8988T (cell line): ENCODE data around the gene SST.

Experiments used
- DNase-seq: peaks from one replicate; pipeline ENCODE4 v3.0.0; 2011

Gene SST

GRCh38 chr3:187669675-187670504 lies at the start of gene SST:
Gene SST, minus strand, starts transcription at chr3:187670394. Its CDS starts 103 bp downstream, at chr3:187670291.
- no peak for DNase-seq

GRCh38 chr3:187719628-187720336 lies 49.6 kb upstream of the SST start:
- DNase-seq: no peak

GRCh38 chr3:187718802-187719201 lies 48.6 kb upstream of the SST start:
- DNase-seq: no peak

GRCh38 chr3:187717572-187717971 lies 47.4 kb upstream of the SST start:
- no peak for DNase-seq

- DNase-seq: peak; percentile 52
Observed at GRCh38 chr3:187714404-187714979, 44.3 kb upstream of the SST start.

DNA sequence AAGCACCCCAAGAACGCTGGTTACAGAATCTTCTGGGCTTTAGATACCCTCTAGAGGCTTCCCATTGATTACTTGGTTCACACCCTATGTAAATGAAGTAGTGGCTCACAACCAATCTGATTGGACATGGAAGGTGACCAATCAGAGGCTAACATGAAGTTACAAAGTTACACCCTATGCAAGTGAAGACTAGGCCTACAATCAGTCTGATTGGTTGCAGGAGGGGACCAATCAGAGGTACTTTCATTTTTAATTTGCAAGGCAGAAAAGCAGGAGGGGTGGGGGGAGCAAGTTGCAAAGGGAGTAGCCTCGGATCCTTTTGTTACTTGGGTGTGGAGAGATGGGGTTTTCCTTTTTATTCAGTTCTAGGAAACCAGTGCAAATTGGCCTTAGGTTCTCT lies 43.3 kb upstream of the SST start:
- no peak for DNase-seq

- no peak for DNase-seq
Observed at GRCh38 chr3:187709155-187709554, 39.0 kb upstream of the SST start.

DNA sequence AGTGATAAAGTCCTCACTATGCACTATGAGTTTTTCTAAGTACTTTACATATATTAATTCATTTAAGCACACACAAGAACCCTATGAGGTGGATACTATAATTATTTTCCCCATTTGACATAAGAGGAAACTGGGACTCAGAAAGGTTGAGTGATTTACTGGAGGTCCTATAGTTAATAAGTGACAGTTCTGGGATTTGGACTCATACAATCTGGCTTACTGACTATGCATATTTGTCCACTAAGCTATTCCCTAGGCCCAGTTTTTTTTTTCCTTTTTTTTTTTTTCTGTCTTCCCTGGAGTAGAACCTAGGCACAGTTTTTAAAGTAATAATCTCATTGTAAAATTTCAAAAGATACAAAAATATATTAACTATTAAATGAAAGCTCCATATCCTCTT lies 38.5 kb upstream of the SST start:
- DNase-seq: no peak

DNA sequence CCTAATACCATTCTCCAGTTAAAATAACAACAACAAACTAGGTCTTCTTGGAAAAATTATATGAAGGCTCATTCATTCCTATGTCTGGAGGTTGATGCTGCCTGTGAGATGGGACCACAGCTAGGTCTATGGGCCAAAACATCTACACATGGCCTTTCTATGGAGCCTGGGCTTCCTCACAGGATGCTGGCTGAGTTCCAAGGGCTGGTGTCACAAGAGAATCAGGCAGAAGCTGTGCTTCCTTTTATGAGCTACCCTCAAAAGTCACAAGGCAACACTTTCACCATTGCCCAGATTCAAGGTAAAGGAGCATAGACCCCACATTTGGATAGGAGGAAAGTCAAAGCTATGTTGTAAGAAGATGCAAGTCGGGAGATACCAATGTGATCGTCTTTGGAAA lies 36.8 kb upstream of the SST start:
- DNase-seq: no peak

DNA sequence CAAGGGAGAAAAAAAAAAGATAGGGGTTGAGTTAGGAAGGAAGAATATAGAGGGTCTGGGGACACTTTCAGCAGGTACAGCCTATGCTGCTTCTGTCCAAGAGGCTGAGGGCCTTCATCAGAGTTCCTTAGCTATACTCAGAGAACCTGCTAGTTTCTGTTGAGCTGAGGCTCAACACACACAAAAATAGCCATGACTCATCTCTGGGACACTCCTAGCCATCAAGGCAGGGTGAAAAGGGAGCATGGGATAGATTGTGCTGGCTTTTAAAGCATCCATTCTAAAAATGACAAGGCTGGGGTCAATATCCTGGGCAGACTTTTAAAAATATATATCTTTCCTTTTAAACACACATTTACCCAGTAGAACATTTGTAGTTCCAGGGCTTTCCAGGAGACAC lies 35.0 kb upstream of the SST start:
- no peak for DNase-seq

GRCh38 chr3:187702507-187703033 lies 32.4 kb upstream of the SST start, which contains the start of gene RTP2:
Gene RTP2, minus strand, starts transcription at chr3:187702557. Its CDS starts 429 bp downstream, at chr3:187702128.
- no peak for DNase-seq

DNA sequence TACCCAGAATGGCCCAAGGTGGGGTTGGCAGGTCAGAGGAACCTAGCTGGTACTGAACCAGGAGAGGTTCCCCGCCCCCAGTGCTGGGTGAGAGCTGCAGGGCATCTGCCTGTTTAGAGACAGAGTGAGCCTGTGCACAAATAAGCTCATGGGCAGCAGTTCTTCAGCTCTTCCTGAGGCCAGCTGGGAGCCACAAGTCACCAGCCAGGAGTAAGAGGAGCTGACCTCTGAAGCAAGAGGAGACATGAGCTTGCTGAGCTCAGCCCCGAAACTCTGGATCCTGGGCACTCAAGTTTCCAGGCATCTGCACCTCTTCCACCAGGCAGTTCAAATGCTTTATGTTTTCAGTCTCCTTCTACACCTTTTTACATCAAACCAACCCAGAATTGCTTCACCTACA lies 30.1 kb upstream of the SST start:
- no peak for DNase-seq

DNA sequence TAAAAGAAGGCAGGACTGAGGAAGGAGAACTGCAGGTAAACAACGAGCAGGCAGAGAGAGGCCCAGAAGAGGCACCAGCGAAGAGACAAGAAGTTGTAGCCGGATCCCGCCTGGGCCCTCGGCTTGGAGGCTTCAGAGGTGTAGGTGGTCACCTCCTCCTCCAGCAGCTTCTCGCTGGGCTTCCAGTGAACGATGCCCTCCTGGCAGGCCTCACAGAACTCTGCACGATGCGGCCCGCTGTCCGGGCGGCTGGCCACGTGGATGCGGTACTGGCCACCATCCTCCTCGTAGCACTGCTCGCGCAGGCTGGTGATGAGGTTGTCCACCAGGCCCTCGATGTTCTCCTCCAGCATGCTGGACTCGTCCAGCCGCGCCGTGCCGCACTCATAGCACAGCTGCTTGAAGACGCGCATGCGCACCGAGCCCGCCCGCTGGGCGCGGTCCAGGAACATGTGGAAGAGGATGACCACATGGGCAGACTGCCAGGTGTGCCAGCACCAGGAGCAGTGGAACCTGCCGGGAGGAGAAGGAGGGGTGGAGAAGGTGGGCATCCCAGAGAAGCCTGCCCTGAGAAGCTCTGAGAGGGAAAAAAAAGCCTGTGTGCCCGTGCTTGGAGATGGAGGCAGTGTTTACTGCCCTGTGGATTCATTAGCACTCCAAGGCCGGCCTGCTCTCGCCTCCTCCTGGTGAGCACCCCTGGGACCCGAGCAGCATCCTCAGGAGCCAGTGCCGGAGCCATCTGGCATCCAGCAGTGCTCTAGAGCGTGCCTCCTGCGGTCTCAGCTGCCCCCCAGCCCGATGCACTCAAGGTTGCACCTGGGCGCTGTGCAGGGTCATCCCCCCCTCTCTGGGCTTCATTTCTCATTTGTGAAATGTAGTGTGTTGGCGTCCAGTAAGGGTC lies 28.6 kb upstream of the SST start:
- no peak for DNase-seq

DNA sequence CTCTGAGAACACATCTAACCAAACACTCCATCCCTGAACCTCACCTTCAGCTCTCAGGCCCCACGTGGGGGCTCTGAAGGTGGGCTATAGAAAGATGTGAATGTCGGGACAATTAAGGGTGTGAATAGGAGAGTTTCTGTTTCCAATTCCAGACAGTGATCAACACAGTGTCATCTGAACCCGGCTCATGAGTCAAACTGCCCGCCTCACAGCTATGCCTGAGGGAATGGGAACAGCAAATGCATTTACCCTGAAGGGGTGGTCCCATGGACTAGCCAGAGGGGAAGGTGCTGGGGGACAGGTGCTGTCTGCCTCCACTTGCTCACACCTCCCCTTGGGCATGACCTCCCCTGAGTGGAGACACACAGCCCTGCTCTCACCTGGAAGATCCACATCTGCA lies 25.8 kb upstream of the SST start:
- no peak for DNase-seq

GRCh38 chr3:187695449-187695848 lies 25.3 kb upstream of the SST start:
- no peak for DNase-seq

DNA sequence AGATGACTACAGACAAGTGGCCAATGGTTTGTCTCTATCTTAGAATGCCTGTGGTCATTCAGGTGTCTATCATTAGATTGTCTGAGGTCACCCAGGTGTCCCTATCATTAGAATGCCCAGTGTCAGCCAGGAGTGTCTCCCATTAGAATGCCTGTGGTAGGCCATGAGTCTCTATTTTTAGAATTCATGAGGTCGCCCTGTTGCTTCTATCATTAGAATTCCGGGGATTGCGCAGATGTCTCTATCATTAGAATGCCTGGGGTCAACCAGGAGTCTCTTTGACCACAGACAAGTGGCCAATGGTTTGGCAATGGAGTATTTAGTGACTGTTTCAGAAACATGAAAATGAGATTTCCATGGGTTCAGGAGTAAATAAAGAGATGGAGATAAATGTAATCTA lies 24.6 kb upstream of the SST start:
- DNase-seq: no peak

DNA sequence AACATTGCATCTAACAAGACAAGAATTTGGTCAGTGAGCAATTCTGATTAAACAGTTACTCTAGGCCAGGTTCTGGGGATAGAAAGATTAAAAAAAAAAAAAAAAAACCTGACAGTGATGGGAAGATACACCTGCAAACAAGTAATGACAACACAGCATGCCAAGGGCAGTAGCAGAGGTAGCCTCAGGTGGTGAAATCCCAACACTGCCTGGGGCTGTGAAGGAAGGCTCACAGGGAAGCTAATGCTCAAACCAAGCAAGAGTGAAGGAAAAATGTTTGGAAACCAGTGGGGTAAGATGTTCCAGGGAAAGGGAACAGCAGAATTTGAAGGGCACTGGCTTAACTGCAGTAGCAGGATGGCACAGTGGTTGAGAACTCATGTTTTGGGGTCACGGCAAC lies 23.2 kb upstream of the SST start:
- no peak for DNase-seq

DNA sequence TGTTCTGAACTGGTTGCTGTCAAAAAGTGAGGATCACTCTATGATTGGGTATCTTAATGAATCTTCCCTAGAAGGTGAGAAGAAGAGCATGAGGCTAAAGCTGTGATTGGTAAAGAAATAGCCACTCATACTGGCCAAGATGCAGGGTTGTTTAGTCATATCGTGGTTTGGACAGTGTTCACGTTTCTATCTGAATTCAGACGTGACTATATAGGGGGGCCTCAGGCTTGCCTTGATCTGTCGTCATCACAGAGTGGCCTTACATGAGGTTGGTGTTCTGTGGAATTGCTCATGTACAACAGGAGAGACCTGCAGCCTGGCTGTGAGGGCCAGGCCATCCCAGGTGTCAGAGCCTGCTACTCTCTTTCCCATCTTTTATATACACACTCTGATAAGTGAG lies 19.8 kb upstream of the SST start:
- no peak for DNase-seq

DNA sequence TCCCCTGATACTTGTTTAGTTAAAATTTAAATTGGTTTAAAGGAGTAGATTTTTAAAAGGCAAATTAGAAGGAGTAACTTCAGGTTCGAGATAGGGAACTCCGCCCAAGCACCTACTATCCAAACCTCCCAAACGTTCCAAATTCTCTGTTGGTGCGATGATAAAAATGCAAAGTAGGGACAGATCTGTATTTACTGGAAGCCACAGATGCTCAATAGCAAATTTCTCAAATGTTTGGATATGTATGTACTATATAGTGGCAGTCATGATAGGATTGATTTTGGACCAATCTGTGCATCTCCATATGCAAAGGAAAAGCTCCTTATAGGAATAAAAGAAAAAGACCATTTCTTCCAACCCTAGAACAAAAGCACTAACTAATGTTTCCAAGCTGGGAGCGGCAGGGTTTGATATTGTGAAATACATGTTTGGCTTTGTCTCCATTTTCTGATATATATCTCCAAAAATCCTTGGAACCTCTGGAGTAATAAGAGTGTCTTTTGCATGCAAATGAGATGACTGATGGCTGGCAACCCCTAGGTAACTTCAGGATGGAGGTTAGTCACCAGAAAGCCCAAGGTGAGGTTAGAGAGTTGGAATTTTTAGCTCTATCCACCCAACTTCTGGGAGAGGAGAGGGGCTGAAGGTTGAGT lies 16.6 kb upstream of the SST start:
- no peak for DNase-seq

DNA sequence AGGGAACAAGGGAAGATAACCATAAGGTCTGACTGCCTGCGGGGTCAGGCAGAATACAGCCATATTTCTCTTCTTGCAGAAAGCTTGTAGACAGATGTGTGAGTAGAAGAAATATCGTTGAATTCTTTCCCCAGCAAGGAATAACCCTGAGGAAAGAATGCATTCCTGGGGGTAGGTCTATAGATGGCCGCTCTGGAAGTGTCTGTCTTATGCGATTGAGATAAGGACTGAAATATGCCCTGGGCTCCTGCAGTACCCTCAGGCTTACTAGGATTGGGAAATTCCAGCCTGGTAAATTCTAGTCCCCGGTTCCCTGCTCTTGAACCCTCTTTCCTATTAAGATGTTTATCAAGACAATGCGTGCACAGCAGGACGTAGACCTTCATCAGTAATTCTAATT lies 15.8 kb upstream of the SST start:
- no peak for DNase-seq

DNA sequence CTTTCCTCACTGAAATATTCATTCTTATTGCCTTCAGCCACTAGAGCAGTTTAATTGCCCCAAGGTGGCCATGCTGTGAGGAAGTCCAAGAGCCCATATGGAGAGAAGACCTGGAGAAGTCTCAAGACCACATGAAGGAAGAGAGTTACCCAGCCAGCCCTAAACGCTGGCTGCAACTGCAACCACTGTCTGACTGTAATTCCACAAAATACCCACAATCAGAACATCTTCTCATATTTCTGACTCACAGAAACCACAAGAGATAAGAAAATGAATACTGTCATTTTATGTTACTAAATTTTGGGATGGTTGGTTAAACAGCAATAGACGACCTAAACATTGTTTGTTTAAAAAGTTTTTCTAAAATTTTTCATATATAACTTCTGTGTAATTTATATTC lies 14.7 kb upstream of the SST start:
- DNase-seq: no peak

- no peak for DNase-seq
Observed at GRCh38 chr3:187684444-187684843, 14.2 kb upstream of the SST start.
